Endometrium (tissue), 2 donors: Measurements from ENCODE around the gene MEMO1.
"Not testable (repeated sequence)": the region's sequence is repeated elsewhere in the genome, so short reads cannot be mapped to it uniquely, and the experiment has no call there.

Source experiments
- FAIRE-seq: peaks from 2 replicates; lab custom pipeline; 2012; peaks lifted over from hg19 to GRCh38; lab: Jason Lieb, UNC
- donor health status: control.
- donor health status: control.

Gene MEMO1

DNA sequence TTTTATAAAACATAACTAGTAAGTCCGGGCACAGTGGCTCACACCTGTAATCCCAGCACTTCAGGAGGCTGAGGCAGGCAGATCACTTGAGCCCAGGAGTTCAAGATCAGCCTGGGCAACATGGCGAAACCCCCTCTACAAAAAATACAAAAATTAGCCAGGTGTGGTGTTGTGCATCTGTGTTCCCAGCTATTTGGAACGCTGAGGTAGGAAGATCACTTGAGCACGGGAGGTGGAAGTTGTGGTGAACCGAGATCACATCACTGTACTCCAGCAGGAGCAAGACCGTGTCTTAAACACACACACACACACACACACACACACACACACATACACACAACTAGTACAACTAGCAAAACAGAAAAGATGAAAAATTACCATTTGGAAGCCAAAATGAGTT lies 103.3 kb downstream of the MEMO1 start:
- not testable (repeated sequence) for FAIRE-seq

DNA sequence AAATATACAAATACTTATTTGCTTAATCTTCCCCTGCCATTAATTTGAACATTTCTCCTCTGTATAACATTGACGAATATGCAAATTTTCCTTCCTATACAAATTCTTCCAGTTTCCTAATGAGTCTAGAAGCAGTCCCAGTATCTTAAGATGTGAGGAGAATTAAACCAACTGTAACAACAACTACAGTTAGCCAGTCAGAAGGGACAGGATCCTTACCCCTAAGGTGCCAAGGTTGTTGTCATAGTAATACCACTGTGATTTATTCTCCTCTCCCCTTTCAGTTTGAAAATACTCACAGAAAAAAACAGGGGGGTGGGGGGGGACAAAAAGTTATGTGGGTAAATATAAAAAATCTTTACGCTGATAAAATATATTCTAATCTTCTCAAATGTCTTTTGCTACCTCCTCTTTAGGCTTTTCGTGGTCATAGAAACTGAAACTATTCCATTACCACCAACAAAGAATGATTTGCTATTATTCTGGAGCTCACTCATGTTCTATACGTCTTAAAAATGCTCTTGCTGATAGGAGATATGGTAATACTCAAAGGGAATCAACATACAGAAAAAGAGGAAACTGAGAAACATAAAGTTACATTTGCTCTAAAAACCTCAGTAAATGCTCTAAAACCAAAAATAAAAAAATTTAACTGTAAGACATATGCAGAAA lies 107.6 kb downstream of the MEMO1 start:
- no peak for FAIRE-seq

DNA sequence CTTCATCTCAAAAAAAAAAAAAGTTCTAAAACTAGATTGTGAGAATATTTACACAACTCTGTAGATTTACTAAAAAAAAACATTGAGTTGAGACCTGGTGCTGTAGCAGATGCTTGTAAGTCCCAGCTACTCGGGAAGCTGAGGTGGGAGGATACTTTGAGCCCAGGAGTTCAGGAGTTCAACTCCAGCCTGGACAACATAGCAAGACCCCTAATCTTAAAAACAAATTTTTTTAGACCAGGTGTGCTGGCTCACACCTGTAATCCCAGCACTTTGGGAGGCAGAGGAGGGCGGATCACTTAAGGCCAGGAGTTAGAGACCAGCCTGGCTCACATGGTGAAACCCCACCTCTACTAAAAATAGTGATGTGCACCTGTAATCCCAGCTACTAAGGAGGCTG lies 108.9 kb downstream of the MEMO1 start:
- FAIRE-seq = no peak

DNA sequence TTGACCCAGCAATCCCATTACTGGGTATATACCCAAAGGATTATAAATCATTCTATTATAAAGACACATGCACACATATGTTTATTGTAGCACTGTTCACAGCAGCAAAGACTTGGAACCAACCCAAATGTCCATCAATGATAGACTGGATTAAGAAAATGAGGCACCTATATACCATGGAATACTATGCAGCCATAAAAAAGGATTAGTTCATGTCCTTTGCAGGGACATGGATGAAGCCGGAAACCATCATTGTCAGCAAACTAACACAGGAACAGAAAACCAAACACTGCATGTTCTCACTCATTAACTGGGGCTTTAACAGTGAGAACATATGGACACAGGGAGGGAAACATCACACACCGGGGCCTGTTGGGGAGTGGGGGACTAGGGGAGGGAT lies 110.7 kb downstream of the MEMO1 start:
- FAIRE-seq = not testable (repeated sequence)

DNA sequence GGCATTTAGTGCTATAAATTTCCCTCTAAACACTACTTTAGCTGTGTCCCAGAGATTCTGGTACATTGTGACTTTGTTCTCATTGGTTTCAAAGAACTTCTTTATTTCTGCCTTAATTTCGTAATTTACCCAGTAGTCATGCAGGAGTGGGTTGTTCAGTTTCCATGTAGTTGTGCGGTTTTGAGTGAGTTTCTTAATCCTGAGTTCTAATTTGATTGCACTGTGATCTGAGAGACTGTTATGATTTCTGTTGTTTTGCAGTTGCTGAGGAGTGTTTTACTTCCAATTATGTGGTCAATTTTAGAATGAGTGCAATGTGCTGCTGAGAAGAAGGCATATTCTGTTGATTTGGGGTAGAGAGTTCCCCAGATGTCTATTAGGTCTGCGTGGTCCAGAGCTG lies 112.5 kb downstream of the MEMO1 start:
- not testable (repeated sequence) for FAIRE-seq

DNA sequence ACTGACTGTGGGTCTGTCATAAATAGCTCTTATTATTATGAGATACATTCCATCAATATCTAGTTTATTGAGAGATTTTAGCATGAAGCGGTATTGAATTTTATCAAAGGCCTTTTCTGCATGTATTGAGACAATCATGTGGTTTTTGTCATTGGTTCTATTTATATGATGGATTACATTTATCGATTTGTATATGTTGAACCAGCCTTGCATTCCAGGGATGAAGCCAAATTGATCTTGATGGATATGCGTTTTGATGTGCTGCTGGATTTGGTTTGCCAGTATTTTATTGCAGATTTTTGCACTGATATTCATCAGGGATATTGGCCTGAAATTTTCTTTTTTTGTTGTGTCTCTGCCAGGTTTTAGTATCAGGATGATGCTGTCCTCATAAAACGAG lies 113.5 kb downstream of the MEMO1 start:
- FAIRE-seq = not testable (repeated sequence)

DNA sequence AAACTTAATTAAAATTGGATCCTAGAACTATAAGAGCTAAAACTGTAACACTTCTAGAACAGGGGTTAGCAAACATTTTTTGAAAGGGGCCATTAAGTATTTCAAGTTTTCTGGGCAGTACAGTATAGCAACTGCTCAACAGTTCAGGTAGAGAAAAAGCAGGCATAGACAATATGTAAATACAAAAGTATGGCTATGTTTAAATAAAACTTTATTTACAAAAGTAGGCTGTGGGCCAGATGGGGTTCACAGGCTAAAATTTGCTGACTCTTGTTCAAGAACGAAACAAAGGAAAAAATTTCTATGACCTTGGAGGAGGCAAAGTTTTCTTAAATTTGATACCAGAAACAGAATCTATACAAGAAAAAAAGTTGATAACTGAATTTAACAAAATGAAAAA lies 114.5 kb downstream of the MEMO1 start:
- no peak for FAIRE-seq

DNA sequence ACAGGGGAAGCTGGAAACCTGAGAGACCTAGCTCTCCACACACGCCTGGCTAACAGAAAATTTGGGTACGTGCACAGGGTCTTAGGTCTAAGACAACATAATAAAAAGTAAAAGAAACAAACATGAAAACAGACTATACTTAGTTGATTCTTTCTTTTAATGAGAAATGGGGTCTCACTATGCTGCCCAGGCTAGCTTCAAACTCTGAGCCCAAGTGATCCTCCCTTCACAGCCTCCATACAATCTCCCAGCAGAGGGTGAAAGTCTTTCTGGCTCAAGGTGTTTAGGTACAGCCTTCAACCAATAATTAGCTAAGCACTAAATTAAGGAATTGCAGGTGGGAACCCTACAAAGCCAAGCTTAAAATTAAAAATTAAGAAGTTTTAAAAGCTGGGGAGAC lies 116.2 kb downstream of the MEMO1 start:
- no peak for FAIRE-seq

DNA sequence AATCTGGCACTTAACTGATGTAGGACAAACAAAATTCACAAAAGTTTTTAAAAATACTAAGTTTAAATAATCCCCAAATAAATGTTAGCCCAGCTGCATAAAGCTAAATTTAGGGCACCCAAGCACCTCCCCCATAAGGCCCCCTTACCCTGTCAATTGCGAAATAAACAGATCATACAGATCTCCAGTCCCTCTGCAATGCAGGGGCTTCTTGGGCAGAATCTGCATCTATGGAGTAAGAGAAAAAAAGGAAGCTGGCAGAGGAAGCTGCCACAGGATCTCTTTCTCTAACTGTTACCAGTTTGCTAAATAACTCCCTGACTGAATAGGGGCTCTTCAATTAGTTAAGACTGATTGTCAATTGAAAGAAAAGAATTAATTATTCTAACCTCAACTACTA lies 117.7 kb downstream of the MEMO1 start:
- no peak for FAIRE-seq

DNA sequence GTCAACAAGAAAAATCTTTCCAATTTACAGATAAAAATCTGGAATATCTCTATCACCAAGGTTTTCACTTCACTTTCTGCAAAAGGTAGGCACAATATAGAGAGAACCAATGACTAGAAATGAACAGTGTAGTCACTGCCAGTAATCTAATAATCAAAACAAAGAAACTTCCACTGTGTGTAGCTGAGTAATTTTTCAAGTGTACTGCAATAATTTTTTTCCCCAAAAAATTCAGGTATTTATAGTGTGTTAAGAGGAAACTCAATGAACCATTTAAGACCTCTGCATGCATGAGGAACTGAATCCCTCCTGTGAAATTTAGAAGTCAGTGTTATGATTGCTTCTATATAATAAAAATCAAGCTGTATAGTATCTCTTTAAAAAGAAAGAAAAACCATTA lies 121.8 kb downstream of the MEMO1 start:
- FAIRE-seq = no peak

DNA sequence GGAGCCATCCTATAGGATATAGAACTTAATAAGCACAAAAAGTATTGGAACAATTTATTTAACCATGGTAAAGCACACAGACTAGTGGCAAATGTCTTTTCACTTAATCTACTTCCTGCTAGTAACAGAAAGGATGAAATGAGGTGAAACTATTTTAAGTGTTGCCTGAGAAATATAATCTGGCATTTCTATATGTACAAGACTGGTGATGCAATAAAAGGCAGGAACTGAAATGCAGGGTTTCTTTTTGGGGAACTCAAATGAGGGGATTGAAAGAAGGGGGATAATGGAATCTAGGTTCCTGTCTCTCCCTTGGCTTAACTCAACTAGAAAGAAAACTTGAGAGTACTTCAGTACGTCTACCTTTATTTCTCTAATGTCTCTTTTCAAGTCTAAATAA lies 122.3 kb downstream of the MEMO1 start:
- FAIRE-seq = no peak

DNA sequence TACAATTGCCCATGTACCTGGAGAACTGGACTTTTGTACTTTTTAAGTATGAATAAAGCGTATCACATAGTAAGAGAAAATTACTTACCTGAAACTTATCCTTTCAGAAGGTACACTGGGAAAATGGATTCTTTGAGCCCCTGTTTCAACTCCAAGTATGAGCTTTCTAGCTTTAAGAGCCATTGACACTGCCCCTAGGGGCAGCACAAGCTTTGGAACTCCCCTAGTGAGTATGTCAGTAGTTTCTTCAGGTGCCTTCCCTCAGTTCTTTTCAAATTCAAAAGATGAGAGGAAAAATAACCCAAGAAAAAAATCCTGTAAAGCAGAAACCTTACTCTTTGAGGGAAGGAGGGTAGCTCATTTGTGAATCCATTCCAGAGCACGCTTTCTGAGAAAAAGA lies 124.1 kb downstream of the MEMO1 start:
- FAIRE-seq = no peak

DNA sequence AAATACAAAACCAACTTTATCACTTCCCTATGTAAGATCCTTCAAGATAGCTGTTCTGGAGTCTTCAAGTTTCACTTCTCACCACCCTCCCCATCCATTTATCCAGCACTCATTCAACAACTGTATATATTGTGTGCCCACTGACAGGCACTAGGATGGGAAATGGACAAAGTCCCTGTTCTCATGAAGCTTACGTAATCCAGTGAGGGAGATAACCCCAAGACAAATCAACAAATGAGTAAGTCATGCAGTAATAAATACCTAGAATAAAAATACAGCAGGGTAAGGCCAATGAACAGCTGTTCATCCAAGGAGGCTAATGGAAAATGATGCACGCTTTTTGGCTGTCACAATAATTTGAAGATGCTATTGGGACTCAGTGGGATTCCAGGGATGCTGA lies 133.8 kb downstream of the MEMO1 start:
- FAIRE-seq = no peak

DNA sequence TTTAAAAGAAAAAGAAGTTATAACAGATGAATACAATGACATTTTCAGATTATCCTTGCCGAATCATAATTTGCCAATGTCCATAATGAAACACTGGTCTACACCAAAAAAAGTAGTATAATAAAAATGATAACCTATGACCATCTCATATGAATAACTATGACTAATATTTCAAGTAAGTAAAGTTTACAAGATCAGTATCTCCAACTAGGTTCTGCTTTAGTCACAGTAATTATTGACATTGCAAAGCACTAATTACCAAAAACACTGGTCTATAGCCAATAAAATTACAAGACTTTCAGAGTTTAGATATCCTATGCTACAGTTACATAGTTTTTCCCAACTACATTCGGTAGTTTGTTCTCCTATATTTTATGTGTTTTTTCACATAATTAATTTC lies 136.7 kb downstream of the MEMO1 start:
- FAIRE-seq = no peak

DNA sequence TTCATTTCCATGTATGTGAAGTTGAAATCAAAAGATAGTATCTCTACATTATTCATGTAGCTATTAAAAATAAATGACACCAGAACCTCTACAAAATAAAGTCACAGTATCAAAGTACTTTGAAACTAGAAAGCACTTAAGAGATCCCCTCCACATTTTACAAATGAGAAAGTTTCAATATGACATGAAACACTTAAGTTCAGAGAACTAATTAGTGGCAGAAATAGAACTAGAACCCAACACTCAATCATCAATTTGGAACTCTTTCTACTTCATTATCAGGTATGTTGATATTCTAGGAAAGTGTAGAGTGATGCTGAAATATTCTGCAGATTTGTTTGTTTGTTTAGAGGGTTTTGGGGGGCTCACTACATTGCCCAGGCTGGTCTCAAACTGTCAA lies 145.6 kb downstream of the MEMO1 start:
- FAIRE-seq = no peak

DNA sequence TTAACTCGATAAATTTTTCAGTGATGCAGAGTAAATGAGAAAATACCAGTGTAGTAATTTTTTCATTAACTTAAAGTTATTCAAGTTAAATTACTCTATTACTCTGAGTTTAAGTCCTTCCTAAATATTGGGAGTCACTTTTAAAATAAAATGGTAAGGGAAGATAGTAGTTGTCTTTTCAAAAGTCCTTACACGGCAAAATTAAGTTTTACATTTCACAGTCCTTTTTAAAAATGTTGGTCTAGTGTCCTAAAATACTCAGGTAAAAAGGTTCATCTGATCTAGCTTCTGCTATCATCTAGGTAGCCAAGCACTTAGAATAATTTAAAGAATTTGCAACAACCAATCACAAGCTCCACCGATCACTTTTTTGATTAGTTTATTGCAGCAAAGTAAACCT lies 146.9 kb downstream of the MEMO1 start:
- FAIRE-seq = no peak

DNA sequence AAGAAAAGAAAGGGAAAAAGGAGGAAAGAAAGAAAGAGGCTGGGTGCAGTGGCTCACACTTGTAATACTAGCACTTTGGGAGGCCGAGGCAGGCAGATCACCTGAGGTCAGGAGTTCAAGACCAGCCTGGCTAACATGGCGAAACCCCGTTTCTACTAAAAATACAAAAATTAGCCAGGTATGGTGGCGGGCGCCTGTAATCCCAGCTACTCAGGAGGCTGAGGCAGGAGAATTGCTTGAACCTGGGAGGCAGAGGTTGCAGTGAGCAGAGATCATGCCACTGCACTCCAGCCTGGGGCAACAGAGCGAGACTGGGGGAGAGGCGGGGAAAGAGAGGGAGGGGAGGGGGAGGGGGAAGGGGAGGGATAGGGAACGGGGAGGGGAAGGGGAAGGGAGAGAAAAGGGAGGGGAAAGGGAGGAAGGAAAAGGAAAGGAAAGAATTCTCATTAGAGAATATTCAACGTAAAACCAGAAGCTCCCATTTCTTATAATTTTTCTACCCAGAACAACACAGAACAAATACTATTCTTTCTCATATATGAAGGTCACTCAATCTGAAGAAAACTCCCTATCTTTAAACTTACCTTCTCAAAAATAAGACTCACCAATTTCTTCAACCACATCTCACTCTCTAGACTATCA lies 147.7 kb downstream of the MEMO1 start:
- FAIRE-seq = not testable (repeated sequence)

DNA sequence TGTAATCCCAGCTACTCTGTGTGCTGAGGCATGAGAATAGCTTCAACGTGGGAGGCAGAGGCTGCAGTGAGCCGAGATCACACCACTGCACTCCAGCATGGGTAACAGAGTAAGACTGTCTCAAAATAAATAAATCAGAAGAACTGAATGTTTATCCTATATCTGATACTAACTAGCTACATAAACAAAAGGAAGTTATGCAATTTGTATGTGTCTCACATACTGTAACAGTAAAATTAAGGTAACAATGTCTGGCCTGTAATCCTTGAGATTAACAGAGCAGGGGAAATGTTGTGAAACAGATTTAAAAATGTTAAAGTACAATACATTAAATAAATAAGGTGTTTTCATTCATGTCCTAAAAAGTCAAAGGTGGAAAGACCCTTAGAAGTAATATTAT lies 150.8 kb downstream of the MEMO1 start:
- FAIRE-seq = no peak

DNA sequence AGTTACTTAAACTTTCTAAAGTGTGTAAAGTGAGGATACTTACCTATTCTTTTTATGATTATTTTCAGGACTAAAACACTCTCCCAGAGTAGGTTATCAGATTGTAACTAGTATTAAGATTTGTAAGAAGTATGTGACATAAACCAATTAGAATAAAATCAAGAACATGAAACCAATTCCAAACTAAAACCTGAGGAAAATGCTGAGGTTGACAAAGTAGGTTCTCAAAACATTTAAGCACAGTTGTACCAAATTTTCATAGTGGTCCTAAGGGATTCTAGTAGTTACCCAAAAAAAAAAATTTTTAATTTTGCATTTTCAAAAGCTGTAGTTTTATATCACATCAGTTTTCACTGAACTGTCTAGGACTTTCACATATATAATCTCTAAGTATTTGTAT lies 157.3 kb downstream of the MEMO1 start:
- FAIRE-seq = no peak

DNA sequence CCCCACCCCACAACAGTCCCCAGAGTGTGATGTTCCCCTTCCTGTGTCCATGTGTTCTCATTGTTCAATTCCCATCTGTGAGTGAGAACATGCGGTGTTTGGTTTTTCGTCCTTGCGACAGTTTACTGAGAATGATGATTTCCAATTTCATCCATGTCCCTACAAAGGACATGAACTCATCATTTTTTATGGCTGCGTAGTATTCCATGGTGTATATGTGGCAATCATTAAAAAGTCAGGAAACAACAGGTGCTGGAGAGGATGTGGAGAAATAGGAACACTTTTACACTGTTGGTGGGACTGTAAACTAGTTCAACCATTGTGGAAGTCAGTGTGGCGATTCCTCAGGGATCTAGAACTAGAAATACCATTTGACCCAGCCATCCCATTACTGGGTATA lies 168.7 kb downstream of the MEMO1 start:
- not testable (repeated sequence) for FAIRE-seq

DNA sequence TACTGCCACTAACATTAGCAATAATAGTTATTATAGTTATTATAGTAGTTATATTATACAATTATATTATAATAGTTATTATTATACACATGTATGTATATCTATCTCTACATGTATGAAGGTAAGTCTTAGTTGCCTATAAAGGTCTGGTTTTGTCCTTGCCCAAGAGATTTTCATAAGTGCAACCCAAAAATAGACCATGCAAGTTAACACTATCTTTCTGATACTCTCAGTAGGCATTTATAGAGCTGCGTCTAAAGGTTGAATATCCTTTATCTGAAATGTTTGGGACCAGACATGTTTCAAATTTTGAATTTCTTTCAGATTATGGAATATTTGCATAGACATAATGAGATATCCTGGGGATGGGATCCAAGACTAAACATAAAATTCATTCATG lies 175.4 kb downstream of the MEMO1 start:
- no peak for FAIRE-seq

DNA sequence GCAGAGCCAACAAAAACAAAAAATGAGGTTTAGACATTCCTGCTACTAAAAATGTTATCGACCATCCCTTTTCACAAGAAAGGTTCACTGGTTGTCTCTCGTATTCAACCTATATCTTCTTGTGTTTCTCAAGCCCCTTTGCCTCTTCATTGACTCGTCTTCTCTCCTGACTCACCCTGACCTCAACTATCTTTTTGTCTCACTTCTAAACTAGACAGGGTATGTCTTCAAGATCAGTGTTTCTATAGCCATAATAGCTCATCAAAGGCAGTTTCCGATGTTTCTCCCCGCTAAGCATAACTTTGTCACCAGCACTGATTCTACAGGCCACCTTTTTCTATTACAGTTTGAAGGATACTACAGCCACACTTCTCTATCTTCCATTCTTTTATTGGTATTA lies 178.4 kb downstream of the MEMO1 start:
- no peak for FAIRE-seq

DNA sequence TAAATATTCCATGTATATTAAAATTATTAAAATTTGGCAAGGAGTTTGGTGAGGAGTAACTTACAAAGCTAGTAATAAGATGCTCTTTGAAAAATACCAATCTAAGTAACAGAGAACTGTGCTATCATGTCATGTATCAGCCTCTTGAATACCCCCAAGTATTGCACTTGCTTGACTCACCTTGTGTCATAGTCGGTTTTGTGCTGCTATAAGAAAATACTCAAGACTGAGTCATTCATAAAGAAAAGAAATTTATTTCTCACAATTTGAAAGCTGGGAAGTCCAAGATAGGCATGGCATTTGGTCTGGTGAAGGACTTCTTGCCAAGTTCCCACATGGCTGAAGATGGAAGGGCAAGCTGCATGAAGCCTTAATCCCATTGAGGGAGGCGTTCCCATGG lies 179.2 kb downstream of the MEMO1 start:
- no peak for FAIRE-seq

DNA sequence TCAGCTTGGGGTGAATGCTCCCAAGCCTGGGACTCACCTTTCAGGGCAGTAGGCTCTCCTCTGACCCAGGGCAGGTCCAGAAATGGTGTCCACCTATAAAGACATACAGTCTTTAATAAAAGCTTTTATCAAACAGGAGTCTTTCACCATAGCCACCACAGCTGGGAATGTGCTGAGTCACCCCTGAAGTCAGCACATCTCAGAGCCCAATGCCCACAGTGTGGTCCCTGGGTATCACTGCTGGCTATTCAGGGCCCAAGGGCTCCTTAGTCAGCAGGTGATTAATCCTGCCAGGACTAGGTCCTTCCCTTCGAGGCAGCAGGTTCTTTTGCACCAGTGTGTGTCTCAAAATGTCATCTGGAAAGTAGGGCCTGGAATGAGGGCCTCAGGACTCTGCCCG lies 181.9 kb downstream of the MEMO1 start:
- FAIRE-seq = no peak
